ENCODE results near the gene MLPH.

MLPH gene

DNA sequence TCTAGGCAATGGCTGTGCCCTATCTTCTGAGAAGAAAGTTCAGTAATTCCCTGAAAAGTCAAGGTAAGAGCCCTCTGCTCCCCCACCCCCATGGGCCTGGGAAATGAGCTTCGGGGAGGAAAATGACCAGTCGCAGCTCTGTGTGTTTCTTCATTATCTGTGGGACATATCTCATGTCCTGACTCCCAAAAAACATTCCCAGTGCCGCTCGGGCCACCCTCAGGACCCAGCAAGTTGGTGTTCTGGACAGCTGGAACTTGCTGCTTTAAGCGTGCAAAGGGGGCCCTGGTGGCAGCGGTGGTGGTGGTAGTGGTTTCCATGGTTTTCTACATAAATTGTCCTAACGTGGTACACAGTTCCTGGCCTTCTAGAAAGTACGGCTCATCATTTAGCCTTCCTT lies 62.2 kb downstream of the MLPH start:
- DNase-seq: no peak

DNA sequence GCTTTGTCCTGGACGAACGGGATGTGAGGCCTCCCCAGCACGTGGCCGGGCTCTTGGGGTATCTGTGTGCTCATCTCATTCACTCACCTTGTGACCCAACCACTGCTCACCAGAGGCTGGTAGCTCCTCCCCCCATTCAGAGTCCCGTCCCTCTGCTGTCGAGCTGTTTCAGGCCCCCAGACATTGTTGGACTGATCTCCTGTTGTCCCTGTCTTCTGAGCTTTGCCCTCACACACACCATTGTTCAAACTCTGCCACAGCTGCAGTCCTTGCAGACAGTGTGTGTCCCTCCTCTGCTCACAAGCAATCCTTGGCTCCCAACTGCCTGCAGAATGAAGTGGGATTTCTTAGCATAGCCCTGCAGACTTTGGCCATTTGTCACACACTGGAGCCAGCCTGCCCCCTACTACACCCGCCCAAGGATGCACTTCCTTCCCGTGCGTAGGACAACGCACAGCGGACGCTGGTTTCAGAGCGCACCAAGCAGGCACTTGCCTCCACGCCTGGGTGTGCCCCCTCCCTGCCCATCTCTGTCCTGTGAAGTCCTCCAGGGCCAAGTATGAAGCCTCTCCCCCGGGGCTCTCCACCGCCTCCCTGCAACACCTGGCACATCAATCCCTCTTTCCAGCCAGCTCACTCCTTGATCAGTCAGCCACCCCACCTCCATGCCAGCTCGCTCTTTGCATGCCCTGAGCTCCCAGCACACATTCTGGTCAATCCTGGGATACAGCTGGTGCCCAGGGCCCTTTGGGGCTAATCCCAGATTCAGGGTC lies 62.8 kb downstream of the MLPH start:
- no peak for DNase-seq

DNA sequence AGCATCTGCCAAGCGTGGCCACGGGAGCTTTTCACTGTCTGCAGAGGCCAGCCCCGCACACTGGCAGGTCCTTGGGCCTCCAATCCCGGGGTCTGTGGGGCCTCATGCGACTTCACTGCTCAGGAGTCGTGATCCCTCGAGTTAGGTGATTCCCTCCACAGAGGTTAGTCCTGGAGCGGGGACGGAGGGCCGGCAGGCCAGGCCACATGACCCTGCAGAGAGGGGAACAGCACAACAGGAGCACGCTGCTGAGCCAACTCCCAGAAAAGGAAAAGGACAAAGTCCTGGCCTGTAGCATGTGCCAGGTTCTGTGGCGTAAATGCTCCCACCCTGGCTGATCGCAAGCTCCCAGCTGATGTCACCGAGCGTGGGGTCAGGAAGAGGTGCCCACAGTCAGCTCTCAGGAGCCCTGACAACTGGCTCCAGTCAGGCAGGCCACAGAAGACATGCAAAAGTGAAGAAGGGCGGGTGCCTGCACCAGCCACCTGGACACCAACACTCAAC lies 64.1 kb downstream of the MLPH start:
- no peak for DNase-seq

GRCh38 chr2:237552908-237553307 lies 65.9 kb downstream of the MLPH start:
- no peak for DNase-seq

GRCh38 chr2:237553948-237554347 lies 66.9 kb downstream of the MLPH start:
- no peak for DNase-seq

DNA sequence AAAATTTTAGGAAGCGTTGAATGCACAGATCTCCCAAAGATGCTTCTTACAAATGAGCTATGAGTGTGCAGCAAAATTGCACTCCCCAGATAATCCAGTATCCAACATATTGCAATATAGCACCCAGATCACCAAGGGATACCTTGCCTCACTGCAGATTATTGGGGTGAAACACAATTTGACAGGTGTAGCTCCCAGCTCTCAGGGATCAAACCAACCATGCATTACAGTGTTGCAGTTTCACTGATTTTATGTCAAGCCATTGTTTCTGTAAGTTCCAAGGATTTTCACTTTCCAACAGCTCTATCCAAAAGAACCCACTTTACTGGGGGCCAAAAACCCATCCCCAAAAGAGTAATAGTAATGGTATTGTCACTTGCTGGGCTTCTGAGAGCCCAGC lies 68.5 kb downstream of the MLPH start:
- no peak for DNase-seq

DNA sequence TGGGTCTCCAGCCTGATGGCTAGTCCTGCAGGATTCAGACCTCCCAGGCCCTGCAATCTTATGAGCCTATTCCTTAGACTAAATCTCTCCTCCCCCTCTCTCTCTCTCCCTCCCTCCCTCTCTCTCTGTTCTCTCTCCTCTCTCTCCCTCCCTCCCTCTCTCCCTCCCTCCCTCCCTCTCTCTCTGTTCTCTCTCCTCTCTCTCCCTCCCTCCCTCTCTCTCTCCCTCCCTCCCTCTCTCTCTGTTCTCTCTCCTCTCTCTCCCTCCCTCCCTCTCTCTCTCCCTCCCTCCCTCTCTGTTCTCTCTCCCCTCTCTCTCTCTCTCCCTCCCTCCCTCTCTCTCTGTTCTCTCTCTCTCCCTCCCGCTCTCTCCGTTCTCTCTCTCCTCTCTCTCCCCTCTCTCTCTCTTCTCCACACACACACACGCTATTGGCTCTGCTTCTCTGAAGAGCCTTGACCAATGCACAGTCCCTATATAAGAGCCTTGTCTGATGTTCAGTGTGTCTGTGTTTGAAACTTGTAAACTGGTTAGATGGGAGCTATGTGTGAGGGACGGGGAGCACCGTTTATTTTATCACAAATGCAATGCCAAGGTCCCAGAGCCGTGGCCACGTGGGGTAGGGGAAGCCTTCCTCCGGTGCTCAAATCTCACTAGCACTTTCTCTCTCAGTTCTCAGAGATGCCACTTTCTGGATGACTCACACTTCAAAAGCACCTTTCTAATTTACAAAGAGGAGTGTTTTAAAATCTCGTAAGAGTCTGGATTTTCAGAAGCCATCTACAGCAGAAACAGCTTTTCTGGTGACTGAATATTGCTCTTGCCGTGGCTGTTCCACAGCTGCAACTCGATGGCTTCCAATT lies 70.0 kb downstream of the MLPH start:
- no peak for DNase-seq

DNA sequence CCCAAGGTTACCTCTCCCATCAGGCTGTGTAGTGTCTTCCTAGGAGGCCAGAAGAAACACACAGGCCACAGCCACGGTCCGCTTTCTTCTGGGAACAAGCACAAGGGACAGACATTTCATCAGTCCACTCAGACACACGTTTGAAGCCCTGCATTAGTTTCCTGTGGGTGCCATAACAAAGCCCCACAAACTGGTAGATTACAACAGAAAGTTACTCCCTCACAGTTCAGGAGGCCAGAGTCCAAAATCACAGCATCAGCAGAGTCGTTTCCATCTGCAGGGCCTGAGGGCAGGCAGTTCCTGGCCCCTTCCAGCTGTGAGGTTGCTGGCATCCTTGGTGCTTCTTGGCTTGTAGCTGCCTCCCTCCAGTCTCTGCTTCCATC lies 70.6 kb downstream of the MLPH start:
- DNase-seq: no peak

GRCh38 chr2:237558961-237559641 lies 72.0 kb downstream of the MLPH start:
- DNase-seq: peak in 1 of 2 experiments; percentile 22

- DNase-seq: no peak
These were observed 74.2 kb downstream of the MLPH start for GRCh38 chr2:237561221-237561620.

DNA sequence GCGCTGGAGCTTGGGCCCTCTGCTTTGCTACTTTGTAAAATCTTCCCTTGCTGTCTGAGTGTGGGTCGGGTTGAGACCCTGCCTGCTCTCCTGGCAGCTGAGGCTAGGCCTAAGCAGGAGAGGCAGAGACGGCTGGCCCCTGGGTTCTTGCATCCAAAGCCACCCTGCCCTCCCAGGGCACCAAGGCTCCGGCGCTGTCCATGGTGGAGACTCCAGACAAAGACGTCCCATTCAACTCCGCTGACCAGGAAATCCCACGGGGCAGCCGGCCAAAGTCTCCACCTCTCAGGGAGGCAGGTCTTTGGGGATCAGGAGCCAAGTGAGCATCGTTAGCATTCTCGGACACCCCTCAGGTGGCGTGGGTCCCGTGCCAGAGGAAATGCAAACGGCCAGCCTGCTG lies 76.8 kb downstream of the MLPH start:
- DNase-seq: no peak

DNA sequence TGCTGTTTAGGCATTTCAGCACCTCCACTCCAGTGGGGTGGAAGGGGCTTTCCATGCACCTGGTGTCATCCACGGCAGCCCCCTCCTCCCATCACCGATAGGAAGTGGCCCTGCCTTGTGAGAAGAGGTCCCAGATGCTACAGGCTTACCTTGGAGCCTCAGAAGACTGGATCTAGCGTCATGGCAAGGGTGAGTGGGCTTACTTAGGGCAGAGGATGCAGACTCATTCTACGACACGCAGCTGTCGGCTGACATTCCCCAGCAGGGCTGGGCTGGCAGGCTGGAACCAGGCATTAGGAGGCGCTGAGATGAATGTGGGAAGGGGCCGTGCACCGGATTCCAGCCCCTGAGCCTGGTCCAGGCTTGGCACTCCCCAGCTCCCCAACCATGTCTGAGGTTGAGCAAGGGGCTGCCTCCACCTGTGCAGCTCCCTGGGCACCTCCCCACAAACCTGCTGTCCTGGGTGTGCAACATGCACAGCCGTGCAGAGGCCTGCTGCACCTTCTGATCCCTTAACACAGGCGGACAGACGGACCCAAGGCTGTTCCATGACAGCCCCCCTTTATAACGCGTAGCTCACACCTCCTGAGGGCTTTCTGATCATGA lies 77.6 kb downstream of the MLPH start:
- DNase-seq: no peak

- DNase-seq: no peak
These were observed 78.9 kb downstream of the MLPH start for GRCh38 chr2:237565974-237566373.

DNA sequence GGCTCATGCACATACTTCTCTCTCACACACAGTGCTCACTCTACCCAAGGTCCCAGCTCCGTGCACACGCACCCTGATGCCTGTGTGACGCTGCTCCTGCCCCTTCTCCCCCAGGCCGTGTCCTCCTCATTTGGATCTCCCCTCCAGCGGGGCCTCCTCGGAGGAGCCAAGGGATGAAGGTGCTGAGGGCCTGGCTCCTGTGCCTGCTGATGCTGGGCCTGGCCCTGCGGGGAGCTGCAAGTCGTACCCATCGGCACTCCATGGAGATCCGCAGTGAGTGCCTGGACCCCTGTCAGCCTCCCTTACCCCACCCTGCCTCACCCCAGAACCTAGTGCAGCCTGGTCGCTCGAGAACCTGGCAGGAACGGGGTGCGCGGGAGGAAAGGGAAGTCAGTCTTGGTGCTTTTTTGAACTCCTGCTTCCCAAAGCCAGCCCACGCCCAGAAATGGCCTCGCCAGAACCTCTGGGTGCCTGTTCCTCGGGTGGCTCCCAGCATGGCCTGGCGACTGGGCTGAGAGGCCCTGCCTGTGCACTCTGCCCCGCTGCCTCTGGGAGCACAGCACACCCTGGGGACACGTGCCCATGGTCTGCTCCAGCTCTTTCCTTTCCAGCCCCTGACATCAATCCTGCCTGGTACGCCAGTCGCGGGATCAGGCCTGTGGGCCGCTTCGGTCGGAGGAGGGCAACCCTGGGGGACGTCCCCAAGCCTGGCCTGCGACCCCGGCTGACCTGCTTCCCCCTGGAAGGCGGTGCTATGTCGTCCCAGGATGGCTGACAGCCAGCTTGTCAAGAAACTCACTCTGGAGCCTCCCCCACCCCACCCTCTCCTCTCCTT lies 79.6 kb downstream of the MLPH start, which contains the start of gene PRLH:
Gene PRLH, plus strand, starts transcription at position 174 of the 835 bp plus-strand sequence. Its CDS starts 0 bp downstream, at position 174.
- DNase-seq: no peak

GRCh38 chr2:237567276-237568029 lies 80.4 kb downstream of the MLPH start:
- DNase-seq: no peak

DNA sequence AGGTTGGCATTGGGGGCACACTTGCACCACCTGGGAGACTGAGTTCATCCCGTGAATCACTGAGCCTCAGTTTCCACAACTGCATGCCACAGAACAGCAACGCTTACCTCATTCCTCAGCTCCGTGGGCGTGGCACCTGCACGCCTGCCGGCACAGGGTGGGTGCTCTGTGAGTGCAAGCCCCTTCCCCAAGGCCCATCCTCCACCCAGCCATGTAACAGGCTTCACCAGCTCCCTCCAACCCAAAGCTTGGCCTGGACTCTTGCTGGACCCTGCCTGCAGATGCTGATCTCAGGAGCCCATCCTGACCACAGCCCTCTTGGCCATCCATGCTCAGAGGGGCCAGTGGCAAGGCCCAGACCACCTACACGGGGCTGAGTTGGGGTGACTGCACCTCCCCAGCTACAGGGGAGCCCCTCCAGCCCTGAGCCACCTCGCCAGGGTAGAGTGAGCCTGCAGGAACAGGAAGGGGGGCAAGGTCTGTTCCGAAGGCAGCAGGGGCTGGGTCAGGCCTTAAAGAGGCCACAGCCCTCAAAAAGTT lies 81.1 kb downstream of the MLPH start:
- no peak for DNase-seq

DNA sequence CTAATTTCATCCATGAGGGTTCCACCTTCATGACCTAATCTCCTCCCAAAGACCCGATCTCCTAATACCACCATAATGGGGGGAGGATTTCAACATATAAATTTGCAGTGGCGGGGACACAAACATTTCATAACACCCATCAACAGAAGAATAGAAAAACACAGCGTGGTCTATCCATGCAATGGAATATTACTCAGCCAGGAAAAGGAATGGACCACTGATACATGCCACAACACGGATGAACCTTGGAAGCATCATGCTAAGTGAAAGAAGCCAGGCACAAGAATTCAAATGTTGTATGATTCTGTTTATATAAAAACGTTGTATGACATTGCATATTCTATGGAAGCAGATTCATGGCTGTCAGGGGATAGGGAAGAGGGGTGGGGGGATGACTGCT lies 82.0 kb downstream of the MLPH start:
- DNase-seq: no peak

- DNase-seq: no peak
These were observed 82.8 kb downstream of the MLPH start for GRCh38 chr2:237569896-237570295.

DNA sequence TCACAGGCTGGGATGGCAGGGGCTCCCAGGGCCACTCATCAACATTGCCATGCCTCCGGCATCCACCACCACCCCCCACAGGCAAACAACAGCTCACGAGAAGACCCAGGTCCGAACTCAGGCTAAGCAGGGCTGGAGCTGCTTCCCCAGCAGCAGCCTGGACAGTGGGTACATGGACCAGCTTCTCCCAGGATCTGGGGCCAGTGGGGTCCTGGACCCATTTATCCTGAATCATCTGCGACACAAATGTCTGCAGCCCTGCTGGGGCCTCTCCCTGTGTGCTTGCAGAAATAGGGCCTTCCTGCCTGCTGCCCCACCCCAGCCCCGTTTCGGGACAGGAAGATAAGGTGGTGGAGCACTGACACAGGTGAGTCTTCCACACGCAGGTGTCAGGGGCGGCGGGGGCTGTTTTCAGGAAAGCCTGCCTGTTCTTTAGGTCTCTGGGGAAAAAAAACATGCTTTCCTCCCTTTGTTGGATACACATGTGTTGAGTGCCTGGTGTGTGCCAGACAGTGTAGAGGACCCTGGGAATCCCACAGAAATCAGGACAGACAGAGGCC lies 83.8 kb downstream of the MLPH start:
- DNase-seq: no peak

DNA sequence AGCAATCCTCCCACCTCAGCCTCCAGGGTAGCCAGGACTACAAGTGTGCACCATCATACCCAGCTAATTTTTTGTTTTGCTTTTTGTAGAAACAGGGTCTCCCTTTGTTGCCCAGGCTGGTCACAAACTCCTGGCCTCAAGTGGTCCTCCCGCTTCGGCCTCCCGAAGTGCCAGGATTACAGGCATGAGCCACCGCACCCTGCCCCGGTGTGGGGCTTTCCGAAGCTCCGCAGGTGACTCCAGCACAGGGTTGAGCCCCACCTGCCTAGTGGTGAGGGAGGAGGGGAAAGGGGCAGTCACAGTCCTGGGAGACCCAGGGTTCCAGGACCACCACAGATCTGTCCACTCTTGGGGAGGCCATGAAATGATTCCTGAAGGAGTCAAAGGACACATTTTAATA lies 84.5 kb downstream of the MLPH start:
- no peak for DNase-seq

Data from NCI-H526 (cell line).